Pancreas (tissue), 10 donors: ENCODE data around the gene CDC14A. TPM values are rescaled to one million over a fixed set of nuclear protein-coding genes. Genes with fewer than 3 reads are reported as not detected.

Experiments used
- ATAC-seq, 4 donors: fragments of 200-7000 bp; cut with Tn5 transposase; one replicate each; pipeline versions ENCODE4 v1.8.0 to v1.9.1; 2020; ENCODE audit warnings: mild to moderate bottlenecking in 4 of 4, moderate library complexity in 4 of 4
- DNase-seq, 6 donors: peaks; one replicate each; pipeline ENCODE4 v3.0.0-alpha.2; 2020
- FAIRE-seq: peaks from 2 replicates; lab custom pipeline; 2012; peaks lifted over from hg19 to GRCh38; lab: Jason Lieb, UNC
- H3K27ac ChIP-seq, 4 donors: fragments of 200-600 bp; sonication (generic); 1 replicate in 3 of 4; 2 replicates in 1 of 4; pipeline versions ENCODE4 v1.5.0 to v1.8.0; 2020
- H3K27me3 ChIP-seq, 4 donors: fragments of 200-600 bp; one replicate each; pipeline ENCODE4 v1.8.0; 2021
- H3K36me3 ChIP-seq, 3 donors: fragments of 200-600 bp; sonication (generic) in 1 of 3; one replicate each; pipeline versions ENCODE4 v1.5.0 to v1.8.0; 2020 to 2021
- H3K4me1 ChIP-seq, 3 donors: fragments of 200-600 bp; one replicate each; pipeline ENCODE4 v1.8.0; 2021
- H3K4me3 ChIP-seq, 4 donors: fragments of 200-600 bp; sonication (generic) in 2 of 4; one replicate each; pipeline versions ENCODE4 v1.5.0 to v1.8.0; 2020 to 2021
- H3K9me3 ChIP-seq, 4 donors: fragments of 200-600 bp; one replicate each; pipeline ENCODE4 v1.8.0; 2021
- WGBS, 2 donors: extraction: QIAGEN DNeasy Blood & Tissue Kit; methylation state at CpG; one replicate each; pipeline ENCODE4 v1.1.7; 2013; 5-methylcytosine and 5-hydroxymethylcytosine counted together
- intact Hi-C, 3 donors: fragments of 100-400 bp; cut with DNase I; formaldehyde crosslinking; loops; one replicate each; pipeline versions ENCODE4 v1.11.1 to v1.14.2; 2022
- polyA plus RNA-seq, 2 donors: library from polyadenylated mRNA; stranded (reverse); fragments of 200-250 nt; gene quantifications; one replicate each; pipeline ENCODE4 v1.2.3, GENCODE V29; 2013
- total RNA-seq, 6 donors: library from RNA; stranded (reverse); fragmentation: NEBNext Ultra II Directional in 4 of 6; extraction: Animal tissue kit (Norgen Biotek cat#: 25700) in 4 of 6; gene quantifications; one replicate each; pipeline versions ENCODE4 v1.2.1 to v1.2.4, GENCODE V29; 2021 to 2023
- TF ChIP-seq, protein P1 (sequence below), 4 donors: fragments of 200-600 bp; sonication (generic) in 3 of 4; IDR thresholded peaks; one replicate each; pipeline versions ENCODE4 v1.5.0 to v1.8.0; 2021; ENCODE audit warnings: antibody characterized with exemption in 4 of 4
- donor health status: healthy with polysubstance abuse.
- donor health status: DM: no; HTN: no; CAD: no; lungs with moderate emphysema.
- donor health status: DM: no; HTN: no; CAD: no.
- donor health status: control.
- donor health status: control.
- donor health status: Bipolar disorder and iron deficiency.
- donor health status: DM: yes; HTN: yes; CAD: no.
- donor health status: DM: no; HTN: no; CAD: no.
- donor health status: DM: no; HTN: no; CAD: no.
- donor health status: DM: yes; HTN: yes; CAD: no.

CDC14A gene
- total and polyA plus RNA-seq, 8 donors = 1.4 to 5.2 (median 3.0) TPM

DNA sequence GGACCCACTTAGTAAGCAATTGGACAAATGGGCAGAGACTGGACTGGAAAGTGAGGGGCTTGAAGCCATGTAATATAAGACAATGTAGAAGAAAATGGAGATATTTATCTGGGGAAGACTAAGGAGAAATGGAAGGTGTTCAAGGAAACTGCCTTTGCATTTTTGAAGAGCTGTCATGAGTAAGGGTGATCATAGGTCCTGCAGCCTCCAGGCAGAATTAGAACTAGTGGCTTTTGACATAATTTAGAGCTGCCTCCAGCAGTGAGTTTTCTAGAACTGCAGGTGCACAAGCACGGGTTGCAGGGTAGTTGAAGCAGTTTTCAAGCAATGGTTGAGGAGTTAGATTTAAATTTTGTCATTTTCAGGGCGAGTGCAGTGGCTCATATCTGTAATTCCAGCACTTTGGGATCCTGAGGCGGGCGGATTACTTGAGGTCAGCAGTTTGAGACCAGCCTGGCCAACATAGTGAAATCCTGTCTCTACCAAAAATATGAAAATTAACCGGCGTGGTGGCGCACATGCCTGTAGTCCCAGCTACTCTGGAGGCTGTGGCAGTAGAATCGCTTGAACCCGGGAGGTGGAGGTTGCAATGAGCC is 3.7 kb upstream of the CDC14A start:
- H3K27me3 ChIP-seq = no peaks in the 10 kb centered on the region
- no peaks in the 10 kb centered on the region for H3K9me3 ChIP-seq
- TF ChIP-seq, protein P1, sequence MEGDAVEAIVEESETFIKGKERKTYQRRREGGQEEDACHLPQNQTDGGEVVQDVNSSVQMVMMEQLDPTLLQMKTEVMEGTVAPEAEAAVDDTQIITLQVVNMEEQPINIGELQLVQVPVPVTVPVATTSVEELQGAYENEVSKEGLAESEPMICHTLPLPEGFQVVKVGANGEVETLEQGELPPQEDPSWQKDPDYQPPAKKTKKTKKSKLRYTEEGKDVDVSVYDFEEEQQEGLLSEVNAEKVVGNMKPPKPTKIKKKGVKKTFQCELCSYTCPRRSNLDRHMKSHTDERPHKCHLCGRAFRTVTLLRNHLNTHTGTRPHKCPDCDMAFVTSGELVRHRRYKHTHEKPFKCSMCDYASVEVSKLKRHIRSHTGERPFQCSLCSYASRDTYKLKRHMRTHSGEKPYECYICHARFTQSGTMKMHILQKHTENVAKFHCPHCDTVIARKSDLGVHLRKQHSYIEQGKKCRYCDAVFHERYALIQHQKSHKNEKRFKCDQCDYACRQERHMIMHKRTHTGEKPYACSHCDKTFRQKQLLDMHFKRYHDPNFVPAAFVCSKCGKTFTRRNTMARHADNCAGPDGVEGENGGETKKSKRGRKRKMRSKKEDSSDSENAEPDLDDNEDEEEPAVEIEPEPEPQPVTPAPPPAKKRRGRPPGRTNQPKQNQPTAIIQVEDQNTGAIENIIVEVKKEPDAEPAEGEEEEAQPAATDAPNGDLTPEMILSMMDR (IDR thresholded peaks at IDR 0.05) = no peak
- peaks cover 0 to 6% (median 3%) of the 10 kb centered on the region in 3 donors for H3K4me1 ChIP-seq
- ATAC-seq = no peak
- no peak for FAIRE-seq
- no peaks in the 10 kb centered on the region for H3K36me3 ChIP-seq
- no peak overlapping the region for H3K27ac ChIP-seq
- no peak overlapping the region for H3K4me3 ChIP-seq
- WGBS, 2 donors = 82 to 92% methylated on average over 9 of the region's 9 CpGs
- no peak for DNase-seq
- intact Hi-C loops = no loop called here

DNA sequence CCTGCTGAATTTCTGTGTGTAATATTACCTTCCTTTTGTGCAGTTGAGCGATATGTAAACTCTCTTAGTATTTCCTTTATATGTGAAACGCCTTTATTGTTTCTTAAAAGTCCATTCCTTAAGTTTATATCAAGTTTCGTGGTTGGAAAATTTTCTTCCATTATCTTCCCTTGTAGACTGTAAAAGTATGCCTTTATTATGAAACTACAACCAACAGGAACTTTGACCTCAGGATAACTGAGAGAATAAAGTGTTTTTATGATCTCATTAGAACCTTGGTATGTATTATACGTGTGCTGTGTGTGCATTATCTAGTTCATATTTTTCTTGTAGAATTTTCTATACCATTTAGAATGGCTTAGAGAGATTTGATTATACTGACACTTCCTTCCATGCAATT is 3.1 kb upstream of the CDC14A start:
- 68 to 73% methylated on average over 4 of the region's 4 CpGs for WGBS, 2 donors
- Histone ChIP-seq H3K4me1 (peaks cover 0 to 12% (median 6%) of the 10 kb centered on the region in 3 donors), H3K4me3 (no peak overlapping the region), H3K27me3 (no peaks in the 10 kb centered on the region), H3K9me3 (no peaks in the 10 kb centered on the region), H3K36me3 (no peaks in the 10 kb centered on the region), H3K27ac (no peak overlapping the region)
- intact Hi-C loops = no loop called here
- FAIRE-seq = no peak
- TF ChIP-seq, protein P1 (IDR thresholded peaks at IDR 0.05) = no peak
- ATAC-seq = no peak
- no peak for DNase-seq

DNA sequence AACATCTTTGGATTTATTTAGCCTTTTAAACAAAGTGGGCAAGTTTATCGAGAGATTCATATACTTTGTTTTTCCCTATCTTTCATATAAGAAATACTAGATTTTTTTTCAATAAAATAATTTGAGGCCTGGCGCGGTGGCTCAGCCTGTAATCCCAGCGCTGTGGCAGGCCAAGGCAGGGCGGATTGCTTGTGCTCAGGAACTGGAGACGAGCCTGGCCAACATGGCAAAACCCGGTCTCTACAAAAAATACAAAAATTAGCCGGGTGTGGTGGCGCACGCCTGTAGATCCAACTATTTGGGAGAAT is 1.6 kb upstream of the CDC14A start:
- Histone ChIP-seq H3K27ac (peak overlapping the region; percentile 80 to 96 (median 88)), H3K4me3 (peak overlapping the region in 2 of 4 donors; percentile 91 to 92), H3K36me3 (no peaks in the 10 kb centered on the region), H3K4me1 (peaks cover 4 to 21% (median 13%) of the 10 kb centered on the region in 3 donors), H3K9me3 (no peaks in the 10 kb centered on the region), H3K27me3 (no peaks in the 10 kb centered on the region)
- intact Hi-C loops = no loop called here
- WGBS, 2 donors = 77 to 81% methylated on average over 10 of the region's 10 CpGs
- TF ChIP-seq, protein P1 (IDR thresholded peaks at IDR 0.05) = no peak
- FAIRE-seq (no peak), ATAC-seq (no peak), DNase-seq (no peak)

DNA sequence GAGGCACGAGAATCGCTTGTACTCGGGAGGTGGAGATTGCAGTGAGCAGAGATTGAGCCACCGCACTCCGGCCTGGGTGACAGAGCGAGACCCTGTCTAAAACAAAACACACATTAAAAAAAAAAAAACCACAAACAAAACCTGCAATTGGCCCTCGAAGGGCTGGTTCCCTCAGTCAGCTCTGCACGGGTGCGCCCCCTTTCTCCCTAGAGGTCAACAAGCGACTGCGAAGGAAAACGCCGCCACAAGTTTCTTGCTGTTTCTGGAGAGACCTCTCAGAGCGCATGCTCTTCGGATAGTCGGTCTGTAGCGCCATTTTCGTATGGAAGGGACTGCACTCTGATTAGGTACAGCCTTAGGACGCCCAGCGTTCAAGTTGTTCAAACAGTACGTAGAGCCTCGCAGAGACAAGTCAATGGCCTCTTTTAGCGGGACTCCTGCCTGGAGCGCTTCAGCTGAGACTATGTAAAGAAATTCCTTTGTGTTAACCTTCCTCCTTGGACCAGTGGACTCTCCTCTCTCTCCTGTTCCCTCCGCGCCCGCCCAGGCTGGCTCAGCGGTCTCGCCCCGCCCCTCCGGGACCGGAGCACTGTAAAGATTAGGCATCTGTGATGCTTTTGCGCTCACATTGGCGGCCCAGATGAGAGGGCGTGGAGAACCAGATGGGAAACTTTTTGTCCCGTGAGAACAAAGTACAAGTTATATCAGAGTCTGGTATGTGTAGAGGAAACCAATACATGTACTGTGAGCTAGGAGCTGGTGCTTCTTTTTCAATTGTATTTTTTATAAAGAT is 1.0 kb upstream of the CDC14A start:
- Histone ChIP-seq H3K36me3 (no peaks in the 10 kb centered on the region), H3K27me3 (no peaks in the 10 kb centered on the region), H3K4me3 (peak overlapping the region; percentile 90 to 95 (median 92)), H3K4me1 (peaks cover 4 to 21% (median 13%) of the 10 kb centered on the region in 3 donors), H3K9me3 (no peaks in the 10 kb centered on the region), H3K27ac (peak overlapping the region; percentile 80 to 96 (median 88))
- intact Hi-C loops = no loop called here
- WGBS, 2 donors = 1 to 3% methylated on average over 36 of the region's 36 CpGs
- ATAC-seq (peak; percentile 71 to 83 (median 72)), FAIRE-seq (peak; percentile 67), DNase-seq (peak; percentile 75 to 90 (median 79))
- TF ChIP-seq, protein P1 (IDR thresholded peaks at IDR 0.05) = no peak
